Measurements from ENCODE around the gene OR56A1. TPM values are rescaled to one million over a fixed set of nuclear protein-coding genes. Genes with fewer than 3 reads are reported as not detected.

OR56A1 gene
- total and polyA plus RNA-seq, 4 donors = under 0.01 TPM; not detected in 2

- H3K4me1 ChIP-seq (ENCODE audit: control insufficient read depth in 4 of 4, insufficient read depth in 4 of 4, low read length in 3 of 4) = no peaks in the 10 kb centered on the region
- TF ChIP-seq MAX (IDR thresholded peaks at IDR 0.05) = no peak
- no peak for TF ChIP-seq HNF4G (IDR thresholded peaks at IDR 0.05)
- WGBS = 57% methylated on average over 3 of the region's 3 CpGs
- H3K9ac ChIP-seq (ENCODE audit: low read depth in 1 of 2, low read length in 2 of 2) = no peak overlapping the region
- DNase-seq (ENCODE audit: low spot score) = no peak
- H3K27ac ChIP-seq (ENCODE audit: low read depth in 1 of 2, low read length in 2 of 2) = no peak overlapping the region
- no peaks in the 10 kb centered on the region for H3K9me3 ChIP-seq (ENCODE audit: control insufficient read depth in 4 of 4, low read length in 3 of 4)
- H3K4me3 ChIP-seq (ENCODE audit: low read depth in 1 of 3, low read length in 3 of 3) = no peak overlapping the region
- H3K36me3 ChIP-seq (ENCODE audit: control insufficient read depth in 4 of 4, insufficient read depth in 3 of 4, low read depth in 1 of 4, low read length in 3 of 4) = no peaks in the 10 kb centered on the region
- no peaks in the 10 kb centered on the region for H3K27me3 ChIP-seq (ENCODE audit: control insufficient read depth in 4 of 4, insufficient read depth in 4 of 4, low read length in 3 of 4)
Observed at GRCh38 chr11:6061475-6061874, 30.9 kb upstream of the OR56A1 start.

- H3K4me1 ChIP-seq (ENCODE audit: control insufficient read depth in 4 of 4, insufficient read depth in 4 of 4, low read length in 3 of 4) = no peaks in the 10 kb centered on the region
- peaks cover 0 to 13% (median 0%) of the 10 kb centered on the region in 4 donors for H3K27me3 ChIP-seq (ENCODE audit: control insufficient read depth in 4 of 4, insufficient read depth in 4 of 4, low read length in 3 of 4)
- no peak overlapping the region for H3K4me3 ChIP-seq (ENCODE audit: low read depth in 1 of 3, low read length in 3 of 3)
- H3K9ac ChIP-seq (ENCODE audit: low read depth in 1 of 2, low read length in 2 of 2) = no peak overlapping the region
- H3K36me3 ChIP-seq (ENCODE audit: control insufficient read depth in 4 of 4, insufficient read depth in 3 of 4, low read depth in 1 of 4, low read length in 3 of 4) = no peaks in the 10 kb centered on the region
- H3K9me3 ChIP-seq (ENCODE audit: control insufficient read depth in 4 of 4, low read length in 3 of 4) = no peaks in the 10 kb centered on the region
- DNase-seq (ENCODE audit: low spot score) = no peak
- 86% methylated on average over 8 of the region's 8 CpGs for WGBS
- no peak overlapping the region for H3K27ac ChIP-seq (ENCODE audit: low read depth in 1 of 2, low read length in 2 of 2)
- TF ChIP-seq NR2F2 (IDR thresholded peaks at IDR 0.05) = no peak
- TF ChIP-seq FOXA2 (IDR thresholded peaks at IDR 0.05) = no peak
- no peak for TF ChIP-seq ZBTB33 (IDR thresholded peaks at IDR 0.05)
- TF ChIP-seq RXRA (IDR thresholded peaks at IDR 0.05) = no peak
- no peak for TF ChIP-seq FOXA1 (IDR thresholded peaks at IDR 0.05)
- TF ChIP-seq GABPA (IDR thresholded peaks at IDR 0.05 in 1 of 2, conservative IDR thresholded peaks at IDR 0.05 in 1 of 2) = no peak
- no peak for TF ChIP-seq ATF3 (IDR thresholded peaks at IDR 0.05)
Observed at GRCh38 chr11:6057452-6057851, 26.9 kb upstream of the OR56A1 start.

GRCh38 chr11:6055569-6055968 is 25.0 kb upstream of the OR56A1 start:
- Histone ChIP-seq H3K4me1 (ENCODE audit: control insufficient read depth in 4 of 4, insufficient read depth in 4 of 4, low read length in 3 of 4) (no peaks in the 10 kb centered on the region), H3K36me3 (ENCODE audit: control insufficient read depth in 4 of 4, insufficient read depth in 3 of 4, low read depth in 1 of 4, low read length in 3 of 4) (no peaks in the 10 kb centered on the region), H3K9me3 (ENCODE audit: control insufficient read depth in 4 of 4, low read length in 3 of 4) (no peaks in the 10 kb centered on the region), H3K27me3 (ENCODE audit: control insufficient read depth in 4 of 4, insufficient read depth in 4 of 4, low read length in 3 of 4) (peaks cover 0 to 13% (median under 1%) of the 10 kb centered on the region in 4 donors), H3K9ac (ENCODE audit: low read depth in 1 of 2, low read length in 2 of 2) (no peak overlapping the region), H3K27ac (ENCODE audit: low read depth in 1 of 2, low read length in 2 of 2) (no peak overlapping the region), H3K4me3 (ENCODE audit: low read depth in 1 of 3, low read length in 3 of 3) (no peak overlapping the region)
- DNase-seq (ENCODE audit: low spot score) = no peak
- TF ChIP-seq MAX (IDR thresholded peaks at IDR 0.05) = no peak
- no peak for TF ChIP-seq GABPA (IDR thresholded peaks at IDR 0.05 in 1 of 2, conservative IDR thresholded peaks at IDR 0.05 in 1 of 2)
- TF ChIP-seq JUND (IDR thresholded peaks at IDR 0.05) = no peak
- no peak for TF ChIP-seq ZBTB33 (IDR thresholded peaks at IDR 0.05)
- no peak for TF ChIP-seq HNF4A (conservative IDR thresholded peaks at IDR 0.05)
- no peak for TF ChIP-seq REST (IDR thresholded peaks at IDR 0.05)
- TF ChIP-seq FOXA1 (IDR thresholded peaks at IDR 0.05) = no peak
- TF ChIP-seq TAF1 (conservative IDR thresholded peaks at IDR 0.05) = no peak
- TF ChIP-seq YY1 (IDR thresholded peaks at IDR 0.05) = no peak
- TF ChIP-seq RAD21 (IDR thresholded peaks at IDR 0.05) = no peak
- no peak for TF ChIP-seq CTCF (IDR thresholded peaks at IDR 0.05; ENCODE audit: low read depth, low read length, missing input control)

Measured in liver (tissue), 9 donors.